GM19351 (cell line): ENCODE results near the gene HNRNPR.
"Not testable (repeated sequence)": the region's sequence is repeated elsewhere in the genome, so short reads cannot be mapped to it uniquely, and the experiment has no call there.

Source experiments
- ATAC-seq: cut with Tn5 transposase; IDR thresholded peaks from one replicate; pipeline ENCODE4 v1.9.1; 2021; ENCODE audit warnings: mild to moderate bottlenecking, moderate library complexity; ENCODE audit not compliant: unreplicated experiment

The HNRNPR gene

DNA sequence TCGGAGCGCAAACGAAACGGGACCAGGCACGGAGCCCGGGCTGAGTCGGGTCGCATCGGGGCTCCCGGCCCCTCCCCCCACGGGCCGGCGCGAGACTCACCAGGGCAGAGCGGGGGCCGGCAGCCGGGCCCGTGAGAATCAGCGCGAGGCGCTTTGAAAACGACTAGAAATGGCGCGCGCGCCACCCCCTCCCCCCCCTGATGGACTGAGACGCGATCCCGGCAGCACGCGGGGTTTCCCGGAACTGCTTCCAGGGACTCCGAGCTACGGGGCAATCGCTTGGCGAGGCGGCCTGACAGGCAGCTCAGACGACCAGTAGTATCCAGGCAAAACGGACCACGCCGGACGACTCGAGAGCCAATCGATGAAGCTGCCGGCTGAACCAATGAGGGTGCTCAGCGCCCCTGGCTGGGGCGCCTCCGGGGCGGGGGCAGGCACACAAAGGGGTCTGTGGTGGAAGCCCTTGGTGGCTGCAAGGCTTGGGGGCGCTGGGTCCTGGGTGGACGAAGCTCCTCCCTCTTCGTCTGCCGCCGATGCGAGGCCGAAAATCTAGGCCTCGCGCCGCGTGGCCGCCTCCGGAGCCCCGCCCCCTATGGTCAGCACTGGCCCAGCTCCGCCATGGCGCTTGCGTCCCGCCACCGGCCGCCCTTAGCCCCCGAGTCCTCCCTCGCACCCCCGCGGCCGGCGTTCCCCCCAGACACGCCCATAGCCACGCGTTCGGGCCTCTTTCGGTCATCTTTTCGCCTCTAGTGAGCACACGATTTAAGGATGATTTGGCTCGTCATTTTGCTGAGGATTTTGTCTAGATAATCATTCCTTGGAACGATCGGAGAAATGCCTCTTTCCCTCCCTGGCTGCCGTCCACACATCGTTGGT lies at the start of gene HNRNPR:
Gene HNRNPR (minus strand): TSS at position 174 of the 876 bp plus-strand sequence. CDS start 3,276 bp downstream, outside the sequence.
- ATAC-seq = peak; percentile 95

DNA sequence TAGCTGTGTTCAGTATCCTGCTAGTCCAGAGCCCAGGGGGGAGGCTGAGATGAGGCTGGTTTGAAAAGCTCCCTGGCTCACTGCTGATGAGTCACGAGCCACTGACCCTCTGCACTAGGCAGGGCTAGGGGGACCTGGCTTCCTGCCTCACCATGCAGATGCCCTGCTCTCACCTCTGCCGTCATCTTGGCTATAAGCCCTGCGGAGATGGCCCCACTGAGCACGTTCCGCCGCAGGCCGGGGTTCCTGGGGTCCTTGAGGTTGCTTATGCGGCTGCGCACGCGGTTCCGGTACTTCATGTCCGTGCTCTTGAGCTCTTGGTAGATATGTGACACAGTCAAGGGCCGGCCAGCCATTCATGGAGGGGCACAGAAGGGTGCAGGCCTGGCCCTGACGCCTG lies 49.6 kb upstream of the HNRNPR start:
- ATAC-seq = no peak

DNA sequence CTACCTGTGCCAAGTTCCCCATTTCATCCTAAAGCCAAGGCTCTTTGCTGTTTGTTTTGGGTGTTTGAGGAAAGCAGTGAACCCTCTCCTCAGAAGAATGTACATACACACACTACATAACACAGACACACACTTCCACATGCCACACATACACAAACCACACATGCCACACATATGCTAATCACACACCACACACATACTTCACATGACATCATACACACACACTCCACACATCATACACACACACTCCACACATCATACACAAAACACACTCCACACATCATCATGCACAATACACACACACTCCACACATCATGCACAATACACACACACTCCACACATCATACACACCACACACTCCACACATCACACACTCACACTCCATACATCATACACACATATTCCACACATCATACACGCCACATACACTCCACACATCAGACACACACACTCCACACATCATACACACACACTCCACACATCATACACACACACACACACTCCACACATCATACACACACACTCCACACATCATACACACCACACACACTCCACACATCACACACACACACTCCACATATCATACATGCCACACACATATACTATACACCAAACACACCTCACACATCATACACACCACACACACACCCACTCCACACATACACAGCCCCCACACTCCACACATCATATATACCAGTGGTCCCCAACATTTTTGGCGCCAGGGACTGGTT lies 48.2 kb upstream of the HNRNPR start:
- no peak for ATAC-seq

DNA sequence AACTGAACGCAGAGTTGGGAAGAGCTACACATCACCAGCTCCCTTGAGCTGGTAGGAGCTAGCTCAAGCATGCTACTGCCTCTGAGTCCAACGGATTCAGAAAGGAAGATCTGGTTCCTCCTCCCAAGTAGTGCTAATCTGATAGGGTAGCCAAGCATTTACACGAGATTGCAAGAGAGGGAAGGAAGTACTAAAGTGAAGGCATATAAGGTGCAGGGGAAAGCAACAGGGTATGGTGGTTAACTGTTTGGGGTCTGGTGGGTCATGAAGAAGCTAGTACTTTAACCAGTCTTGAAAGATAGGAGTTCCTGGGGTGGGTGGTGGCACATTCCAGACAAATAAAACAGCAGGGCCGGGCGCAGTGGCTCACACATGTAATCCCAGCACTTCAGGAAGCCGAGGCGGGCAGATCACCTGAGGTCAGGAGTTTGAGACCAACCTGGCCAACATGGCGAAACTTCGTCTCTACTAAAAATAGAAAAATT lies 45.8 kb upstream of the HNRNPR start:
- ATAC-seq = no peak

DNA sequence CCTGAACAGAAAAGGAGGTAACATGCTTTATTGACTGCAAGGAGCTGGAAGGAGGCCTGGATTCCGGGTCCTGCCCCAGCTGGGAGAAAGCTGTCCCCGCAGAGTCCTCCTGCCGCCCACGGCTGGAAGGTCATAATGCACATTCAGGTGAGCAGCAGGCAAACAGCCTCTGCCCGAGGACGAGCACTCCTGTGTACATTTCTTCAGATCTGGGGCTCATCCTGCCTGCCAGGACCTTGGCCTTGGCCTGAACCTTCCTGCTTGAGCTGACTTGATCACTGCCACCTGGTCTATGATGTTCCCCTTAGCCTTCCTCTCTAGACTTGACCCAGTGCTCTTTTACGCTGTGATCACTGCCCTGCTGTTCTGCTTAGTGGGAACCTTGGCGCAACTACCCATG lies 43.4 kb upstream of the HNRNPR start:
- no peak for ATAC-seq

DNA sequence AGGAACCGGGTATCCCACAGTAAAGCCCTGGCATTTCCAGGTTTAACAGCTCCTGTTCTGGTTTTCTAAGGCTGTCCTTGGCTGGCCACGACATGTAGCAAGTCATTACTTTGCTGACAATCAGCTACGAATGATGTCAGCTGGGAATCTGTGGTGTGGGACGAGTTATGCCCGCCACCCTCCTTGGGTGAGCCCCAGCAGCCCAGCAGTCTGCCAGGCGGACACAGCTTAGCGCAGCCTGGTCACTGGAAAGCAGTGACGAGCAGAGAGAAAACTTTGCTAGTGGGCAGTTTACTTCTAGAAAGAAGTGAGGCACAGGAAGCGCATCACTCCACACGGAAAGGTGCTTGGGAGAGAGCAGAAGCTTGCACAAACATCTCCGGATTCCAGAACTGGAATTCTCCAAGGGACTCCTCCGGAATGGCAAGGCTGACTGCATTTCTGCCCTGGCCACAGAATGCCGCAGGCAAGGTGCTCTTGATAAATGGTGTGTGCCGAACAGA lies 41.1 kb upstream of the HNRNPR start:
- ATAC-seq = no peak

DNA sequence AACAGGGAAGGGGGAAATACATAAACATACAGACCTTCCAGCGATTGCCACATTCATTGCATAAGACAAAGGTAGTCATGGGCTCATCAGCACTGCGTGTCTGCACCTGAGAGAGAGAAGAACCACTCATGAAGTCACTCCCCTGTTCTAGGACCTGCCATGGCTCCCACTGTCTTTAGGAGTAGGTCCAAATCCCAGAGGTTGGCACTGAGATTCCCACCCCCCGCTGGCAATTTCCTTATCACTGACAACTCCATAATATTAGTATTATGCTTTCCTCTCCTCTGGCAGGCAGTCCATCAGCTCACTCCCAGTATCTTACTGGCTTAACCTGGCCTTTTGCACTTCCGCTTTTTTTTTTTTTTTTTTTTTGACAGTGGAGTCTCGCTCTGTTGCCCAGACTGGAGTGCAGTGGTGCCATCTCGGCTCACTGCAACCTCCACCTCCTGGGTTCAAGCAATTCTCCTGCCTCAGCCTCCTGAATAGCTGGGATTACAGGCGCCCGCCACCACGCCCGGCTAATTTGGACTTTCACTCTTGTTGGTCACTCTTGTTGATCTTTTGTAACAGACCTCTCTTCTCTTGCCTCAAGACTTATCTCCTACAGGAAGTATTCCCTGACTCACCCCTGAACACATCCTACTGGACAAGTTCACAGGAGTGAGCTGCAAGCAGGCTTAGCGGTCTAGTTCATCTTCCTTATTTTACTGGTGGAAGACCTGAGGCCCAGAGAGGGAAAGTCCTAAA lies 40.4 kb upstream of the HNRNPR start:
- no peak for ATAC-seq

DNA sequence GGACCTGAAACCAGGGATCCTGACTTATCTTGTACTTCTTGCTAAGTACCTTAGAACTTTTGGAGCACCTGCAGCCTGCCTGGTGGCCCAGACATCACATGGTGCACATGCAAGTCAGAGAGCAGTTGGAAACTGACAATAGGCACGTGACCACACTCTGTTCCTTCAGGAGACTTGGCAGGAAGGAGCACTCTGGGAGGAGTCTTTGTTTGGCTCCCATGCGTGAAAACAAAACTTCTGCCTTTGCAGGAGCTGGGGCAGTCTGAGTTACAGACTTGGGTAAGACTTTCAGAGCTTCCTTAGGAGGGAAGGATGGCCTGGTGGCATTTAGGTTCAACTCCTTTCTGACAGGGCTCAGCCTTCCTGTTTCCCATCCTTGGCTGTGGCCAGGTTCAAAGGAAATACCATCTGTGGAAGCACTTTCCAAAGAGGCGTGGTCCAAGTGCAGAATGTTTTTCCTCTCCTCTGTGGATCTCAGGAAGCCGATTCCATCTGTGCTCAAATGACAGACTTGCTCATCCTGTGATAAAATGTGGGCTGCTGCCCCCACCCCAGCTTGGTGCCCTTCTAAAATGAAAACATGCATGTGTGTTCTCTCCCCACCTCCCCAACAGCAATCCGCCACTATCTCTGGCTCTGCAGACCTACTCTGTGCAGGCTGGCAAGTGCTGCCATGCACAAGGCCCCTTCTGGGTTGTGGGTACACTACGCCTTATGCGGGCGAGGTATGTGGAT lies 39.7 kb upstream of the HNRNPR start:
- no peak for ATAC-seq

DNA sequence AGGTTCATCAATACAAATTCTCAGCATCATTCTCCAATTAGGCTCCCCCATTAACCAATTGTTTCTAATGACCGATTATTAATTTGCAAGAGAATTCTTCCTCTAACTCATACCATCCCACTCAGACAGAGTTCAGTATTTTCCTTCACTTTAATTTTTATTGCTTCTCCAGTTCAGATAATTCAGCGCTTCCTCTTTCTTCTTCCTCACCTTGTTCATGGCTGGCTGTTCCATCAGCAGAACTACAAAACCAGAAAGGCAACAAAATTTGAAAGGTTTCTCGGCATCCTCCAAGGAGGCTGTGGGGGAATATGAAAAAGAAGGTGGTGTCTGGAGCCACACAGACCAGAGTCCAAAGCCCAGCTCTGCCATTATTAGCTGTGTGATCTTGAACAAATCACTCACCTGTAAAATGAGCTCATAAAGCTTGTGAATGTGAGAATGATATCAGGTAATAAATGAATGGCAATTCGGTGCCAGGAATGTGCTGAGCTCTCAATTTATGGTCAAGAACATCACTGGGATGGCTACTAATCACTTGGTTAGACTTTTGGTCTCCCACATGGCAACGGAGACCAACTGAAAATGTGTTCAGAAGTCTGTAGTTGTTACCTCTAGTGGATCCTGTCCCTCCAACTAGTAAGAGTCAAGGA lies 37.3 kb upstream of the HNRNPR start:
- no peak for ATAC-seq

DNA sequence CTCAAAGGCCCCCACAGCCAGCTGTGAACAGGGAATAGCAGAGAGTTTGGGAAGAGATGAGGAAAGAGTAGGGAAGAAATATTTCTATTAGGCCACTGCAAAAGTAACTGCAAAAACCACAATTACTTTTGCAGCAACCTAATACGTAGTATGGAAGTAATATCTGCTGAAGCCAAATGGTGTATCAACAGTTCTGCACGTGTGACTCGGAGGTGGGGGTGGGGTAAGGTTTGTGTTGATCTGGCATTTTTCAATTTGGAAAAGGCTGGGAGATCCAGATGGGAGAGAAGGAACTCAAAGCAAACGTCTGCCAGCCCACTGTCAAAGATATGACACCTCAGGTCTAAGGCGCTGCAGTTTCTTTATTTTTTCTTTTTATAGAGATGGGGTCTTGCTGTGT lies 36.6 kb upstream of the HNRNPR start:
- no peak for ATAC-seq

DNA sequence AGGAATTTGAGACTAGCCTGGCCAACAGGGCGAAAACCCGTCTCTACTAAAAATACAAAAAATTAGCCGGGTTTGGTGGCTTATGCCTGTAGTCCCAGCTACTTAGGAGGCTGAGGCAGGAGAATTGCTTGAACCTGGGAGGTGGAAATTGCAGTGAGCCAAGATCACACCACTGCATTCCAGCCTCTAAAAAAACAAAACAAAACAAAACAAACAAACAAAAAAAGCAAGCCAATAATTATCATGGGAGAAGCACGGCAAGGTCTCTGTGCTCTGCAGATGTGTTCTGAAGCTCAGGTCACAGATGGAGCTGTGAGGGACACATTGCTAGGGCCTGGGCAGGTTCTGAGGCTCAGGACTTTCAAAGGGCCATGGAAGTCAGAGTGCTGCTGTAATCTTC lies 36.2 kb upstream of the HNRNPR start:
- not testable (repeated sequence) for ATAC-seq

DNA sequence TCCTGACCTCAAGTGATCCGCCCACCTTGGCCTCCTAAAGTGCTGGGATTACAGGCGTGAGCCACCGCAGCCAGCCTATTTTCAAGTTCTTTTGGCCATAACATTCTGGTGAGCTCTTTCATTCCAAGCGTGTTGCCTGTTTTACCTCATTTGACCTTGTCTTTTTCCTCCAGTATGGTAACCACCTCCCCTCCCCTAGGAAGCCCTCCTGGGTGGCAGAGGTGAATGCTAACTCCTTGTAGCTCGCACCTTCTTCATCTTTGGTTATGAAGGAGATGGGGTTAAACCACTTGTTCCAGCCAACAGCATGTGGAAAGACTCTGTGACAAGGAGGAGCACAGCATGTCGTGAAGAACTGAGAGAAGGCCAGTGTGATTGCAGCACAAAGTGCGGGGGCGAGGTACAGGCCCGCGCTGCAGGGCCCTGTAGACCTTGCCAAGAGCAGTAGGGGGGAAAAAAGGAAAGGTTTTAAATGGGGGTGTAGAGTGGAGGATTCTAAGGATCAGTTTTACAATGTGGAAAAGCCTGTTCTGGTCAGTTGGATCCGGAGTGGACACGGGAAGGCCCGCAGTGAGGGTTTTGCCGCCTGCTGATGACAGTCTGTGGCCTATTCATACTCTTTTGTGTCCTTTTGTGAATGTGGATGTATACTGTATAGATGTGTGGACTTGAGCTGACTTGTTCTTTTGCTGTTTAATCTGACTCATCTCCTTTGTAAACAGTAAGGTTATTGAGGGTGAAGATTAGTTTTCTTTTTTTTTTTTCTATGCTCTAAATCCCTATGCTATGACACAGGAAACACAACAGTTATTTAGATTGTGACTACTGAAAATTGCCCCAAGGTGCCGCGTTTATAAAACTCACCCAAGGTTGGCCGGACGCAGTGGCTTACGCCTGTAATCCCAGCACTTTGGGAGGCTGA lies 33.1 kb upstream of the HNRNPR start:
- ATAC-seq = no peak

DNA sequence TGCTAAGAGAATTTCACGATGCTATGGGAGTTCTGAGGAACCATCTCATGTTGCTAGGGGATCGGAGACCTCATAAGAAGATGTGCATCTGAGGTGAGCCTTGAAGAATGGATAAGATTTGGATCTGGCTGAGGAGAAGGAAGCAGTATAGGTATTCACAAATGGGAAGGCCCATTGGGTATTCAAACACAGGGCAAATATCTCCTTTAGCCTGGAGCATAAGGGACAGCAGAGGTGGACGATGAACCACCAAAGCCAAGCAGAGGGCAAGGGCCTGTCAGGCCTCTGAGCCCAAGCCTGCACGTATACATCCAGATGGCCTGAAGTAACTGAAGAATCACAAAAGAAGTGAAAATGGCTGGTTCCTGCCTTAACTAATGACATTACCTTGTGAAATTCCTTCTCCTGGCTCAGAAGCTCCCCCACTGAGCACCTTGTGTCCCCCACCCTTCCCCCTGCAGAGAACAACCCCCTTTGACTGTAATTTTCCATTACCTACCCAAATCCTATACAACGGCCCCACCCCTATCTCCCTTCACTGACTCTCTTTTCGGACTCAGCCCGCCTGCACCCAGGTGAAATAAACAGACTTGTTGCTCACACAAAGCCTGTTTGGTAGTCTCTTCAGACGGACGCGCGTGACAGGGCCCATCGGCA lies 30.1 kb upstream of the HNRNPR start:
- ATAC-seq = not testable (repeated sequence)

DNA sequence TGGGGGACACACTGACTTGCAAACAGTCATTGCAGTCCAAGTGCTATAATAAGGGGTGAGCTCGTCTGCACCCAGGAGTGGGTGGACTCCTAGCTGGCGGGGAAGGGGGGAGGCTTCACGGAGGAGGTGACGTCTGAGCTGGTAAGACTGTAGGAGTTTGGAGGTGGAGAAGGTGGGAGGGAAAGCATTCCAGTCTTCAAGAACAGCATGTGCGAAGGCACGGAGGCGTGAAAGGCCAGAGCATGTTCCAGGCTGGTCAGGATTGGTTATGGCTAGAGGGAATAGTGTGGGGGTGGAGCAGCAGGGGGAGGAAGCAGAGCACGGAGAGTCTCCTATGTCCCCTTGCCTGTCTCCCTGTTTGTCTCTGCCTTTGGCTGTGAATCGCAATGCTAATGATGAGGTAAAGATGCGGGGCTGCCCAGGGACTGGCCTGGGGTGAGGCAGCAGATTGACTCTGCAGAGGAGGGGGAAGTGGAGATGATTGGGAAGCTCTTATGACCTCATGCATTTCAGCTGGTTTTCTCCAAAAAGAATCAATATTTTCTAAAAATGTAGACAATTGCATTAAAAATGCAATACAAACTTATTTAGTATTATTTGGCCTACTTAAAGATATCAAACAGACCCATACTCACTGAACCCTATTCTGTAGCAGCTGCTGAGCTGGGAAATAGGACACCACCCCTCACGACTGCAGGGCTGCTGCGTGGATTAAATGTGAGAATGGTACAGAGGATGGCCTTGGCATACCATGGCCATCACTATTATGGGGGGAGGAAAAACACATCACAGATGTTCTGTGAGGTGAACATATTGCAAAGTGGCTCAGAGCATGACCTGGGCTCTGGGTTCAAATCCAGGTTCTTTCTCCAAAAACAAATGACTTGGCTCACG lies 28.1 kb upstream of the HNRNPR start:
- ATAC-seq = no peak

DNA sequence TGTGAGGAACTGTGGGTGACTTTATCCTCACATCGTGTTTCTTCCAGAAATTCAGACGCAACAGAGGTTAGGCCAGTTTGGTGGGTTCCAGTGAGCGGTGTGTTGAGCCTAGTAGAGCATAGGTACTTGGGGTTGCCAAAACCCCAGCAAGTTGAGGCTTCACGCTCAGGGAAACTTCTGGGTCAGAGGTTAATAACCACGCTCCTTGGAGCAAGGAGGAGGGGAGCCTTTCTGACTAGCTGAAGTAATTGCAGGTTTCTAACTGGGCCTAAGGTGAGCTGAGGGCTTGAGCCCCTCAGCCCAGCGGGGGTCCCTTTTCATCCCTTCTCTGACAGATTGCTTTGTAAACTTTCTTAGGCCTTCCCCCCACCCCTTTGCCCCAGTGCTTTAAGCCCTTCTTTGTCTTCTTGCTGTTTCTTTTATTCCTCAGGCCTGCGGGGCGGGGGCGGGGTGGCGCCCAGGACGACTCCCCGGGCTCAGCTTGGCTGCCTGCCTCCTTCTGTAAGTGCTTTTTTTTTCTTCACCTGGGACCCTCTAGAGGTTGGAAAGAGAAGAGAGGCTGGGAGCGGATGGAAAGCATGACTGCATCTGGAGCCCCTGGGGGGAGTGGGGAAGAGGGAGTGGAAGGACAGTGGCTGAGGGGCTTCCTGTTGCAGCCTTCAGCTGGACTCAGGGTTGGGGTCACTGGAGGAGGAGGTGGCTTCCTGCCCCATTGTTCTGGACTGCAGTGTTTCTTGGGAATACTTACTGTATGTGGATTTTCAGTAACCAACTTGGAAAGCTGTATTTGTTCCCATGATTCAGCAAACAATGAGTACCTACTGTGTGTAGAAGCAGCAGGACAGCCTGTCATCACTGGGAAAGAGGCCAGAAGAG lies 26.9 kb upstream of the HNRNPR start:
- ATAC-seq = no peak

DNA sequence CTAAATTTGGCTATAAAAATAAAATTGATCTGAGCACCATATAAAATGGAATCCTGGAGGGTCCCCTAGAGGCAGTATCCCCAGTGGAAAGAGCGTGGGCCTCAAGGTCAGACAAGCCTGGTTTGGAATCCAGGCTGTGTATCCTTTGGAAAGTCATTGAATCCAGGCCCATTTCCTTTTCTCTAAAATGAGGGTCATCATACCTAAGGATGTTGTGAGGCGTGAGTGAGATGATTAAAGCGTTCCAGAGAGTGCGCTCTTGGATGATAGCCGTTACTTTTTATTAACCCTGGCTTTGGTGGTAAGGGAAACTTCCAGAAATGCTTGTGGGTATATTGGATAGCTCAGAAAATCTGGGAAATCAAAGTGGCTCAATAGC lies 26.2 kb upstream of the HNRNPR start:
- ATAC-seq = no peak
